CD4-positive, alpha-beta T cell treated with Interleukin-4 for 4 hours (primary cell): ENCODE measurements around the gene PAF1.

ENCODE experiments used
- DNase-seq: peaks from one replicate; pipeline ENCODE4 v3.0.0-alpha.2; 2020

Gene PAF1

DNA sequence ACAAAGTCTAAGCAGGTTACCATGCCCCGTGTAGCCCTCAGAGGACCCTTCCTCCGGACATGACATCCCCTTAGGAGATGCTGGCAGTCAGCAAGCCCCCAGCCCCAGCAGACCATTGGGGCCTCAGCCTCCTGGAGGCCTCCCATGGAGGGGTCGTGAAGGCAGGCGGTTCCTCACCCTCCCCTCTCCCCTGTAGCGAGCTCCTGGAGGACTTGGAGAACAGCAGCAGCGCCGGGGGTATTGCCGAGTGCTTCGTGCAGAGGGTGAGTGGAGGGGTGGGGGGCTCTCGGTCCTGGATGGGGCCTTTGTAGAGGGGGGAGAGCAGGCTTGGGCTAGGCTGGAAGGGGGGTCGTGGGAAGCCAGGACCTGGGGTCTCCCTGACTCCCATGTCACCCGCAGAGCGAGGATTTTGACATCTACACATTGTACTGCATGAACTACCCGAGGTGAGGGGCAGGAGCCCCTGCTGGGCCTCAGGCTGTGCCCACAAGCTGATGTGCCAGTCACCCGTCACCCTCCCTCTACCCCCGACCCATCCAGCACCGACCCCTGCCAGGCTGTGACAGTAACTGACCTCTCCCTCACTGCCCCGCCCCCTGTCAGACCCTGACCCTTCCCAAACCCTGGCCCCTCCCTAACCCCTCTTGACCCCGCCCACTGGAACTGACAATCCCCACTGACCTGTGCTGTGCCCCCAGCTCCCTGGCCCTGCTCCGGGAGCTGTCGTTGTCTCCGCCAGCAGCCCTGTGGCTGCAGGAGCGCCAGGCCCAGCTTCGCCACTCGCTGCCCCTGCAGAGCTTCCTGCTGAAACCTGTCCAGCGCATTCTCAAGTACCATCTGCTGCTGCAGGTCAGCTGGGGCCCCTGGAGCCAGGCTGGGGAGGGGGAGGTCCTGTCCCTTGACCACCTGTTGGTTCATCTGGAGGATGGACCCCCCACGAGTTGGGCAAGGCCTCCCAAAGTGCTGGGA, 25.5 kb upstream of the PAF1 start:
- no peak for DNase-seq

DNA sequence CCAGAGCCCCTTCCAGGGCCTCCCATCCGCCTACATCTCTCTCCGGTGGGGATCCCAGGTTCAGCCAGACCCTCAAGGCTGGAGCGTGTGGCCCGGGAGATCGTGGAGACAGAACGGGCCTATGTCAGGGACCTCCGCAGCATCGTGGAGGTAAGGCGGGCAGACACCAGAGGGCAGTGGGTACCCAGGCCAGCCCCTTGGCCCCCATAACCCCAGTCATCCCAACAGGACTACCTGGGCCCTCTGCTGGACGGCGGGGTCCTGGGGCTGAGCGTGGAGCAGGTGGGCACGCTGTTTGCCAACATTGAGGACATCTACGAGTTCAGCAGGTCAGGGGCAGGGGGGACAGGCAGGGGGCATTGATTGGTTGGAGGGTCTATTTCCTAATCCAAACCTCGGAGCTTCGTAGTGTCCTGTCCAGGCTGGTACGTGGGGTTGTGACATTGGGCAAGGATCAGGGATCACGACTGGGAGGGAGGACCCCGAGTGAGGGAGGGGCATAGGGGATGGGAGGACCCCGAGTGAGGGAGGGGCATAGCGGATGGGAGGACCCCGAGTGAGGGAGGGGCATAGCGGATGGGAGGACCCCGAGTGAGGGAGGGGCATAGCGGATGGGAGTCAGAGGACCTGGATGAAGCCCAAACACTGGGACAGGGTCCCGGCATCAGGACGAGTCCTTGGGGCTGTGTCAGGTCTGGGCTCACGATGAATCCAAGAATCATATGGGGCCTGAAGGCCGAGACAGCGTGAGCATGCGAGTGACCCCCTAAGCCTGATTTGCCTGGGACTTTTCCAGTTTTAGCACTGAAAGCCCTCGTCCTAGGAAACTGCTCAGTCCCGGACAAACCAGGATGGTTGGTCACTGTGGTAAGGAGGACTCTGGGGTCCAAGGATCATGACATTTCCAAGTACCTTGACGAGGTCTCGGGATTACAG, 24.5 kb upstream of the PAF1 start:
- DNase-seq = no peak

DNA sequence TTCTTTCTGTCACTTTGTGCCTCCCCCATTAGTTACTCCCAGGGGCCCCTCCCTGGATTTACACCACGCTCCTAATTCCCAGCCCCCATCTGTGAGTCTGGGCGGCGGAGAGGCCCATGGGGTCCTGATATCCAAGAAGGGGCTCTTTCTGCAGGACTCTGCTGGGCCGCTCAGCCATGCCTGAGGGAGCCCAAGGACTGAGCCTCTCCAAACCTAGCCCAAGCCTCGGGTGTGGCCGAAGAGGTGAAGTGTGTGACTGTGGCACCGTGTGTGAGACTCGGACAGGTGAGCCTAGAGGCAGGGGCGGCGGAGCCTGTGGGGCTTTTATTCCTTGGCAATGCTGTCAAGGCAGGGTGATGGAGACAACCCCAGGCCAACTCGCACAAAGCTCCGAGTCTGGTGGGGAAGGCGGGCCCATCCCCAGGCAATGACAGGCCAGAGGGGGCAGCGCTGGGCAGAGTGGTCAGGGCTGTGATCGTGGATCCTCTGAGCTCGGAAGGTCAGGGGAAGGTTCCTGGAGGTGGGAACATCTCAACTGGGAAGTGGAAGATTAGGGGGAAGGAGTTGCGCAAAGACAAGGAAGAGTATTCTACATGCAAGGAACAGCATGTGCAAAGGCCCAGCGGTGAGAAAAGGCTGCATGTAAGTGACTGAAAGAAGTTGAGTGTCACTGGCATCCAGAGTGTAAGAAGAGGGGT, 23.2 kb upstream of the PAF1 start:
- DNase-seq = no peak

DNA sequence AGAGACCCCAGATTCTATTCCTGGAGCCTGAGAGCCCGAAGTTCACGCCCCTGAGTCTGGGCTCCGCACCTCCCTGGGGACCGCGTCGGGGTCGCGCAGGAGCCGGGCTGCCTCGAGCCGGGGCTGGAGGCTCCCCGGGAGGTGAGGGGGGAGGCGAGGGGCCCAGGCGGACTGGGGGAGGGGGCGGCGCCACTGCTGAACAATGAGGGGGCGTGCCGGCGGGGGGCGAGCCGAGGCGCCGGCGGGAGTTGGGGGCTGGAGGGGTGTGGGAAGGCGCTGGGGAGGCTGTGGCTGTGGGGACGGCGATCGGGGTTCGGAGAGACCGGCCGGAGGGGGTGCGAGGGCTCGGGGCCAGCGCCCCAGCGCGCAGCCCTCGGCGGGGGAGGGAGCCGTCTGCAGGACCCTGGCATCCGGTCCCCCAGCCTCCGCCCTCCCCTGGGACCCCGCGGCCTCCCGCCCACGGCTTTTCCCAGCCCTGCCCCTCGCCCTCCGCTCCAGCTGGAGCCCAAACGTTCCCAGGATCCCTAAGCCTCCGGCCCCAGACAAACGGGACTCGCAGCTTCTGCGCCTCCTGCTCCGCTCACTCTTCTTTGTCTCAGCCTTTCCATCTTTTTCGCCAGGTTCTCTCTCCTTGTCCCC, 22.5 kb upstream of the PAF1 start:
- DNase-seq = no peak

DNA sequence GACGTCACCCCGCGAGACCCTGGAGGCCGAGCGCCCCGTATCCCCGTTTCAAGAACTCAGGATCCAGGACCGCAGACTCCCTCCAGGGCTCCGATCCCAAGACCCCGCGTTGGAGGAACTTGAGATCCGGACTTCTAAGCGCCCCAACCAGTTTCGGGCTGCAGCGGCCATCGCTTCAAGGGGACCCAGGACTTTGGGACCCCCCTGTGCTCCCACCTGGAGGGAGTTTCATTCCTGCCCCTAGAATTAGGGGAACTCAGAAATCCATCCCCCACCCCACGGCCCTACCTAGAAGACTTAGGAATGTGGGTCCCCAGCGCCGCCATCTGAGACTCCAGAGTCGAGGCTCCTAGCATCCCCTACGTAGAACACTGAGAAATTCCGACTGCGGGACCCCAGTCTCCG, 22.0 kb upstream of the PAF1 start:
- DNase-seq = no peak

DNA sequence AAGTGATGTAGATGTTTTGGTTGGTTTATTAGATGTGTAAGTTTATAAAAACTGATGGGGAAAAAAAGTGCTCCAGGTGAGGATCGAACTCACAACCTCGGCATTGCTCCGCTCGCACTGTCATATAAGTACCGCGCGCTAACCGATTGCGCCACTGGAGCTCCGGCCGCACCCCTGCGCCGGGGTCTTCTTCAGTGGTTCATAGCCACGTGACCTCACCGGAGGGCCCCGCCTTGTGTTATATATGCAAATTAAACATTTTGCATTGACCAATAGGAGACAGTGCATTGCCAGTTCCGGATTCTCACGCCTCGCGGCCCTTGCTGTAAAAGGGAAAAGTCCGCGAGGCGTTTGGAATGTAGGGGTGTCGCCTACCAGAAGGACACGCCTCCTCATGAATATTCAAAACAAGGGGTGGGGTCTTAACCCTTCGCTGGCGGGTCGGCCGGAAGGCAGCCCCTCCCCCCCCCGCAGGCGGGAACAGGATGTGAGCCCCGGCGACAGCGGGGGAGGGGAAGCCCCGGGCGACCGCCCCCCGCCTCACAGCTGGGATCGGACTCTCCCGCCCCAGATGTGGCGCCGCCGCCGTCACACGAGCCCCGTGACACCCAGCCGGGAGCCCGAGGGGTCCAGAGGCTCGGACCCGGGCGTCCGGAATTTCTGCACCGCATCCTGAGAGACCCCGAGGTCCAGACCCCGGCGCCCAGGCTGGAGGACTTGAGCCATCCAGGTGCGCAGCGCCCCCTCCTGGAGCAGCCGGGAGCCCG, 21.4 kb upstream of the PAF1 start, which contains the start of gene PLEKHG2:
TSS of gene PLEKHG2 (plus strand) at position 570 of the 767 bp plus-strand sequence. CDS start 1,418 bp downstream, outside the sequence.
- DNase-seq = peak; percentile 99

DNA sequence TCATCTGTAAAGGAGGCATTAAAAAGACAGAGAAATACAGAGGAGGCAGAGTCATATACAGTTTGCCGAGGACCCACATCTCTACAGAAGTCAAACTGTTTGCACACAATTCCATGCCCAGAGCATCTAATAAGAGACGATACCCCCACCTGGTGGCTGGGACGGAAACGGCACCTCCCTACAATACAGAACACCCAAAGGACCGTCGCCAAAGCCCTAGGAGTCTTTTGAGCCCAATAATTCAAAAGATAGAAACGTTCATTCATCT, 20.9 kb upstream of the PAF1 start:
- DNase-seq = peak; percentile 93

DNA sequence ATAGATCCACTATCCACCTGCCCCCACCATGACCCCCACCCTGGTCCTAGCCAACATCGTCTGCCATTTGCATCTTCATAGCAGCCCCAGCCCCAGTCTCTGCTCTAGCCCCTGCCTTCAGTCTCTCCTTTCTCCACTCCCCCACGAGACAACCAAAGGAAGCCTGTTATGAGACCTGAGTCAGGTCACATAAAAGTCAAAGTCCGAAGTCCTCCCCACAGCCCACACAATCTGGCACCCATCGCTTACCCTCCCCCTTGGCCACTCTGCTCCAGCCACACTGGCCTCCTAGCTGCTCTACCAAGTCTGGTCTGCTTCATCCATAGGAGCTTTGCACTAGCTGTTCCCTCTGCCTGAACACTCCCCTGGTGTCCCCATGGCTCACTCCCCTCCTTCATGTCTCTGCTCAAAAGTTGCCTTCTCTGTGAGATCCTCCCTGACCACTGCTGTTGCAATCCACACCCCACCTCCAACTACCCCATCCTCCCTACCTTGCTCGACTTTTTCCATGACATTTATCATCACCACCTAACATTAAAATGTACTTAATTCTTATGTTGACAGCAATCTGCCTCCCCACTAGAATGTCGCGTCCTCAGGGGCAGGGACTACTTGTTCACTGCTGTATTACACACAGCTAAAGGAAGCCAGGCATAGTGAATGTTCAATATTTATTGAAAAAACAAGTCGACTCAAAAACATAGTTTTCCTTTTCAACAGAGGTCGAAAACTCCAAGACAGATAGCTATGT, 20.4 kb upstream of the PAF1 start:
- no peak for DNase-seq

DNA sequence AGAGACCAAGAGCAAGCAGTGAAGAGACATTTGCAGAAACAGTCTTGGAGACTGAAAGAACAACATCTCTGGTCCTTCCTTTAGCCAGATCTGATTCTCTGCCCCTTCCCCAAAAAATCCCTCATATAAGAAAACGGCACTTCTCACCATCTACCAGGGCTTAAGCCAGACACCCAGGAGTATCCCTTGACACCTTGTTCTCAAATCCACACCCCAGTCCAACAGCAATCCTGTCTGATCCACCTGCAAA, 19.9 kb upstream of the PAF1 start:
- DNase-seq = no peak

DNA sequence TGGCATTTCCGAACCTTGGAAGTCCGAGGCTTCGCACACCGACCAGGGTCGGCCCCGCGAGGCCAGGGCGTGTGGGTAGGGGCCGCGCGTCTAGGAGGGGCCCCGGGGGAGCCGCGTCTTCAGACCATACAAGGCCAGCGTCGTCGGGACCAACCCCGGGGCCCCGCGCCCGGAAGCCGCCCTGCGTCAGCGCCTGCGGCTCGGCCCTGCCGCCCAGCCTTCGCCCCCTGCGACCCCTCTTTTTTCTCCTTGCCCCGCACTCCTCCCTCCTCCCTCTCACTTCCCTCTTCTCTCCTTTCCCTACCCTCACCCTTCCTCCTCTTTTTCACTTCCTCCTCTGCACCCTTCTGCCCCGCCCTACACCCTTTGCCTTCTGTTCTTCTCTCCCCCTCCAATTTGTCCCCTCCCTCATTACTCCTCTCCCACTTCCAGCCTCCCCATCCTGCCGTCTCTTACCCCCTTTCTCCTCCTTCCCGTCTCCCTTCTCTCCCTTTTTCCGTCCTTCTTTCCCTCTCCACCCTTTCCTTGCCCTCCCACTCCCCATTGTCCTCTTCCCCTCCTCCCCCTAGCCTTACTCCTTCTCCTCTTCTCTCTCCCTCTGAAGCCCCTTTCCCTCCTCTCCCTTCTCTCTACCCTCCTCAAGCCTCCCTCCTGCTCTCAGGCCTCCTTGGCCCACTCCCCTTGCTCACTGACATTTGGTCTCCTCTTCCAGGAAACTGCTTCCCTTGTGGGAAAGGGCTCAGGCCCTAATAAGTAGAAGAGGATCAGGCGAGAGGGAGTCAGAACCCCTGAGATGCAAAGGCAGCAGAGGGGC, 19.3 kb upstream of the PAF1 start:
- DNase-seq = peak; percentile 64

DNA sequence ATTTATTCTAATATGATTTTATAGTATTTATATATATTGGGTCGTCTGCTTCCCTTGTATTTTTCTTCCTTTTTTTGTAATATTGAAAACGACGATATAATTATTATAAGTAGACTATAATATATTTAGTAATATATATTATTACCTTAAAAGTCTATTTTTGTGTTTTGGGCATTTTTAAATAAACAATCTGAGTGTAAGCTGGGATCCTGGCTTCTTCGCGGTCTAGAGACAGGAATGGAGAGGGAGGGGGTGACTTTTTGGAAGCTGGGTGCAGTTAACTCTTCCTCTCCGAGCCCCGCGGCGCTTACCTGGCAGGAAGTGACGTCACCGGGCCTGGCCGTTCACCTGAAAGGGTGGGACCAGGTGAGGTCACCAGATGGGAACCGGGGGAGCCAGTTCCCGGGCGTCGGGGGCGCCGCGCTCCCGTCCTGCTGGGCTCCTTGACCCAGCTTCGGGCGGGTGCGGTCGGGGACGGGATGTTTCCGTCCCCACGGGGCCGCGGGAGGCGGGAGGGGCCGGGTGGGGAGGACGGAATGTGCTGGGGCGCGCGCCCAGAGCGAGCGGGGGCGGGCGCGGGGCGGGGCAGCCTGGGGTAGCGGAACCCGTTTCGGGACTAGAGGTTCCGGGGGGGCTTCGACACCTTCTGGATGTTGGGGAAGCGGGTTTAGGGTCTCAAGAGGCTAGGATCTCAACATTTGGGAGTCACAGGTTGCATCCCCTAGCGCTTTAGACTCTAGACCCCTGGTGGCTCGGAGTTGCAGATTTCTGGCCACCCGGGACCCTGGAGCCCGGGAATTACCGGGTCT, 18.5 kb upstream of the PAF1 start:
- DNase-seq = peak; percentile 87

DNA sequence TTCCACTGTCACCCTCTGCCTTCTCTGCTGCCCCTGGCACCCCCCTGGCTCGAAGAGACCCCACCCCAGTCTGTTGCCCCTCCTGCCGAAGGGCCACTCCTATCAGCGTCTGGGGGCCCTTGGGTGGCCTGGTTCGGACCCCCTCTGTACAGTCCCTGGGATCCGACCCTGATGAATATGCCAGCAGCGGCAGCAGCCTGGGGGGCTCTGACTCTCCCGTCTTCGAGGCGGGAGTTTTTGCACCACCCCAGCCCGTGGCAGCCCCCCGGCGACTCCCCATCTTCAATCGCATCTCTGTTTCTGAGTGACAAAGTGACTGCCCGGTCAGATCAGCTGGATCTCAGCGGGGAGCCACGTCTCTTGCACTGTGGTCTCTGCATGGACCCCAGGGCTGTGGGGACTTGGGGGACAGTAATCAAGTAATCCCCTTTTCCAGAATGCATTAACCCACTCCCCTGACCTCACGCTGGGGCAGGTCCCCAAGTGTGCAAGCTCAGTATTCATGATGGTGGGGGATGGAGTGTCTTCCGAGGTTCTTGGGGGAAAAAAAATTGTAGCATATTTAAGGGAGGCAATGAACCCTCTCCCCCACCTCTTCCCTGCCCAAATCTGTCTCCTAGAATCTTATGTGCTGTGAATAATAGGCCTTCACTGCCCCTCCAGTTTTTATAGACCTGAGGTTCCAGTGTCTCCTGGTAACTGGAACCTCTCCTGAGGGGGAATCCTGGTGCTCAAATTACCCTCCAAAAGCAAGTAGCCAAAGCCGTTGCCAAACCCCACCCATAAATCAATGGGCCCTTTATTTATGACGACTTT, 17.7 kb upstream of the PAF1 start:
- DNase-seq = no peak

DNA sequence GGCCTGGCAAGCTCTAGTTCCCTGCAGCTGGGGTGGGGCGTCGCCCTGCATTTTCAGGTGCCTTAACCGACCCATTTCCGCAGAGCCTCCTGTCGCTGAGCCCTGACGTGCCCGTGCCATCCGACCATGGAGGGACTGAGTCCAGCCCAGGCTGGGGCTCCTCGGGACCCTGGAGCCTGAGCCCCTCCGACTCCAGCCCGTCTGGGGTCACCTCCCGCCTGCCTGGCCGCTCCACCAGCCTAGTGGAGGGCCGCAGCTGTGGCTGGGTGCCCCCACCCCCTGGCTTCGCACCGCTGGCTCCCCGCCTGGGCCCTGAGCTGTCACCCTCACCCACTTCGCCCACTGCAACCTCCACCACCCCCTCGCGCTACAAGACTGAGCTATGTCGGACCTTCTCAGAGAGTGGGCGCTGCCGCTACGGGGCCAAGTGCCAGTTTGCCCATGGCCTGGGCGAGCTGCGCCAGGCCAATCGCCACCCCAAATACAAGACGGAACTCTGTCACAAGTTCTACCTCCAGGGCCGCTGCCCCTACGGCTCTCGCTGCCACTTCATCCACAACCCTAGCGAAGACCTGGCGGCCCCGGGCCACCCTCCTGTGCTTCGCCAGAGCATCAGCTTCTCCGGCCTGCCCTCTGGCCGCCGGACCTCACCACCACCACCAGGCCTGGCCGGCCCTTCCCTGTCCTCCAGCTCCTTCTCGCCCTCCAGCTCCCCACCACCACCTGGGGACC, 16.9 kb upstream of the PAF1 start:
- DNase-seq = peak; percentile 78

DNA sequence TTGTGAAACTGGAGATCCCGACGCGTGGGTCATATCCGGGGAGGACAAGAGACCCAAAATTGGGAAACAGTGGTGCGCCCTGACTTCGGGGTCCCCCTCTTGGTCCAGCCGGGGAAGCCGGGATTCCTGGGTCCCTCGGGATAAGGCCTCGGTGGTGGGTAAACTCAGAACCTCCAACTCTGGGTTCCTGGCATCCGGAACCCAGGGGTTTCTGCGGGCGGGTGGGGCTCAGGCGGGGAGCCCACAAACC, 16.4 kb upstream of the PAF1 start:
- no peak for DNase-seq

DNA sequence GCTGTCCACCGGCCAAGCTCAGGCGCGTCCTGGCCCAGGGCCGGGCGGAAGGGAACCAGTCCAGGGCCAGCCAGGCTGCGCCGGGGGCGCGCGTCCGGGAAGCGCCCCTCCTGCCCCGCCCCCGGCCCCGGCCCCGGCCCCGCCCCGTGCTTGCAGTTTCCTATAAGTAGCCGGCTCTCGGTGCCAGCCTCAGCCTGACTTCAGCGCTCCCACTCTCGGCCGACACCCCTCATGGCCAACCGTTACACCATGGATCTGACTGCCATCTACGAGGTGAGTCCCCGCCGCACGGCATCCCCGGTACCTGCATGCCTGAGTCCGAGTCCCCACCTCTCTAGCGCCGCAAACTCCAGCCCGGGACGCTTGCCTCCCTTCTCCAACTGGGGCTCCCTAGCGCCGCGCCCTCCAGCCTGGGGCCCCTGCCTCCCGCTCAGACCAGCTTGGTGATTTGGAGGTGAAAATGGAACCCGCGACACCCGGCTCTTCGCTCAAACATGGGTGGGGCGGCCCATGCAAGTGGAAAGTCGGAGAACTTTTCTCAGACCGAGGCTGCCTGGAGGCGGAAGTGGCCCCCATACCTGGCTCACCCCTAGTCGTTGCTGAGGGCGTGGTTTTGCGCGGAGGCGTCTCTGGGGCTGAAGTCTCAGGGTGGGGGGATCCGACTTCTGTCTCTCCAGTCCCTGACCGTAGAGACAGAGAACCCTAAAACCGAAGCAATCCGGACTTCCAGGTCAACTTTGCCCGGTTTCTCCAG, 15.9 kb upstream of the PAF1 start, which contains the start of gene ZFP36:
TSS of gene ZFP36 (plus strand) at position 192 of the 754 bp plus-strand sequence. CDS start at position 250, 58 bp downstream.
- DNase-seq = peak; percentile 91

DNA sequence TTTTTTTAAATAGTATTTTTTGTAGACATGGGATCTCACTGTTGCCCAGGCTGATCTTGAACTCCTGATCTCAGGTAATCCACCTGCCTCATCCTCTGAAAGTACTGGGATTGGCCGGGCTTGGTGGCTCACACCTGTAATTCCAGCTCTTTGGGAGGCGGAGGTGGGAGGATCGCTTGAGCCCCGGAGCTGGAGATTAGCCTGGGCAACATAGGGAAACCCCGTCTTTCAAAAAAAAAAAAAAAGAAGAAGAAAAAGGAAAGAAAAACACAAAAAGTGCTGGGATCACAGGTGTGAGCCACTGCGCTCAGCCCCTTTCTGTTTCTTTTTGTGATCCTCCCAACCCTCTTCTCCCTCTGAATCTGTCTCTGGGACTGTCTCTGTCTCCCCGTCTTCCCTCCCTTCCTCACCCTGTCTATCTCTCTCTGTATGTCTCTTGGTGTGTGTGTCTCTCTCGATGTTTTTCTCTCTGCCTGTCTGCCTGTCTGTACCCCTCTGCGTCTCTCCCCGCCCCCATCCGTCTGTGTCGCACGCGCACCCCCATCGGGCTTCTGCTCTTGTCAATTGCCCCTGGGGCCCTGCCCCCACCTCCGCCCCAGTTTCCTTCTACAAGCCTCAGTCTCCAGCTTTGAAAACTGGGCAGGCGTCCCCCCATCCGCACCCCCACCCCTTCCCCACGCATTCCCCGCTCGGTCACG, 15.2 kb upstream of the PAF1 start:
- DNase-seq = peak; percentile 94
